HepG2 (cell line): ENCODE results near the gene CAPN13. TPM values are rescaled to one million over a fixed set of nuclear protein-coding genes. Genes with fewer than 3 reads are reported as not detected.

Experiments used
- ATAC-seq: fragments of 200-7000 bp; cut with Tn5 transposase; 3 replicates; pipeline ENCODE4 v1.9.1; 2020; ENCODE audit warnings: mild to moderate bottlenecking, moderate library complexity
- BruUV-seq: library from RNA; stranded (reverse); fragments of 400-500 nt; replicated peaks from 2 replicates; lab custom pipeline; 2021; lab: Mats Ljungman, UMichigan
- CTCF ChIA-PET: fragments of 300-600 bp; formaldehyde crosslinking; extraction: SDS; loops from one replicate; lab custom pipeline; 2021; ENCODE audit warnings: low total read pairs, inconsistent platforms, low intra/inter-chr PET ratio; lab: Yijun Ruan, JAX
- POLR2A ChIA-PET: fragments of 350-600 bp; sonication (Branson Sonifier 250); formaldehyde crosslinking; loops from one replicate; lab custom pipeline; 2020; ENCODE audit warnings: antibody characterized with exemption, inconsistent platforms; lab: Yijun Ruan, JAX
- DNase-seq: peaks from one replicate; pipeline ENCODE4 v3.0.0-alpha.2; 2015; ENCODE audit warnings: low spot score
- FAIRE-seq: peaks from 3 replicates; lab custom pipeline; 2011; peaks lifted over from hg19 to GRCh38; lab: Jason Lieb, UNC
- H2AFZ ChIP-seq: one replicate; pipeline ENCODE4 v1.6.1; 2011; ENCODE audit warnings: low read length, inconsistent platforms
- H3K27ac ChIP-seq: fragments of 300-600 bp; 3 replicates; pipeline ENCODE4 v1.8.0; 2011; ENCODE audit warnings: mixed run types, mild to moderate bottlenecking, mixed read lengths, low read length, inconsistent platforms; ENCODE audit not compliant: insufficient read depth; ENCODE audit errors: extremely low read length
- H3K27me3 ChIP-seq, 2 experiments: fragments of 200-600 bp in 1 of 2; 2 replicates in 1 of 2; 3 replicates in 1 of 2; pipeline versions ENCODE4 v1.6.0 to v1.8.0; 2011; ENCODE audit warnings: low read length in 2 of 2, mild to moderate bottlenecking in 2 of 2, moderate library complexity in 2 of 2, inconsistent platforms in 1 of 2; ENCODE audit not compliant: insufficient read depth in 2 of 2, control insufficient read depth in 1 of 2
- H3K36me3 ChIP-seq, 2 experiments: fragments of 200-600 bp in 1 of 2; replicated peaks in 1 of 2; 2 replicates in 1 of 2; 3 replicates in 1 of 2; pipeline versions ENCODE4 v1.5.1 to v1.8.0; 2011; ENCODE audit warnings: low read length in 2 of 2, inconsistent platforms in 1 of 2; ENCODE audit not compliant: insufficient read depth in 2 of 2, control insufficient read depth in 1 of 2
- H3K4me1 ChIP-seq: 2 replicates; pipeline ENCODE4 v1.5.1; 2012; ENCODE audit warnings: low read length, inconsistent platforms; ENCODE audit not compliant: insufficient read depth
- H3K4me2 ChIP-seq: 2 replicates; pipeline ENCODE4 v1.6.0; 2011; ENCODE audit warnings: low read depth, low read length, inconsistent platforms
- H3K4me3 ChIP-seq, 3 experiments: fragments of 200-600 bp in 1 of 3; sonication (generic), shearing (Covaris generic) in 1 of 3; replicated peaks in 1 of 3; 2 replicates each; pipeline ENCODE4 v1.5.1; 2011 to 2016; ENCODE audit warnings: low read length in 3 of 3, inconsistent platforms in 2 of 3, low read depth in 2 of 3, mild to moderate bottlenecking in 2 of 3, control low read depth in 1 of 3, mixed read lengths in 1 of 3; ENCODE audit not compliant: insufficient read depth in 1 of 3
- H3K79me2 ChIP-seq: one replicate; pipeline ENCODE4 v1.6.1; 2011; ENCODE audit warnings: low read length, inconsistent platforms; ENCODE audit not compliant: insufficient read depth
- H3K9ac ChIP-seq: 2 replicates; pipeline ENCODE4 v1.6.0; 2011; ENCODE audit warnings: mild to moderate bottlenecking, low read depth, low read length, inconsistent platforms; ENCODE audit not compliant: insufficient read depth
- H3K9me3 ChIP-seq: 2 replicates; pipeline ENCODE4 v1.5.1; 2012; ENCODE audit warnings: mild to moderate bottlenecking, low read length
- H4K20me1 ChIP-seq: 2 replicates; pipeline ENCODE4 v1.6.0; 2011; ENCODE audit warnings: inconsistent platforms, mild to moderate bottlenecking, low read length, moderate library complexity; ENCODE audit not compliant: insufficient read depth
- AHDC1 ChIP-seq: sonication (generic); formaldehyde crosslinking; IDR thresholded peaks from 2 replicates; pipeline ENCODE4 v1.5.1; 2020; ENCODE audit warnings: mild to moderate bottlenecking, missing genetic modification reagents, borderline replicate concordance
- CENPBD1 ChIP-seq: sonication (generic); formaldehyde crosslinking; IDR thresholded peaks from 2 replicates; pipeline ENCODE4 v1.8.0; 2022; ENCODE audit warnings: missing genetic modification reagents, low read depth, mild to moderate bottlenecking, borderline replicate concordance
- E2F1 ChIP-seq: sonication (generic); formaldehyde crosslinking; IDR thresholded peaks from 2 replicates; pipeline ENCODE4 v1.5.0; 2020; ENCODE audit warnings: missing genetic modification reagents
- NR2F1 ChIP-seq, 2 experiments: fragments of 450-650 bp in 1 of 2; formaldehyde crosslinking in 1 of 2; IDR thresholded peaks; 2 replicates each; pipeline versions ENCODE4 v1.5.0 to v1.6.1; 2016 to 2020; ENCODE audit warnings: mild to moderate bottlenecking in 1 of 2, missing compliant biosample characterization in 1 of 2, missing genetic modification reagents in 1 of 2, moderate library complexity in 1 of 2
- PREB ChIP-seq: sonication (generic); formaldehyde crosslinking; IDR thresholded peaks from 2 replicates; pipeline ENCODE4 v1.4.0; 2020; ENCODE audit warnings: missing genetic modification reagents
- REXO4 ChIP-seq: sonication (generic); formaldehyde crosslinking; IDR thresholded peaks from 2 replicates; pipeline ENCODE4 v1.8.0; 2022; ENCODE audit warnings: missing genetic modification reagents, mild to moderate bottlenecking, borderline replicate concordance
- RFX5 ChIP-seq: IDR thresholded peaks from 2 replicates; pipeline ENCODE4 v1.6.1; 2011; ENCODE audit warnings: low read depth, low read length, improper control_type of control experiment
- SKIL ChIP-seq: sonication (generic); formaldehyde crosslinking; IDR thresholded peaks from 2 replicates; pipeline ENCODE4 v1.8.0; 2022; ENCODE audit warnings: missing genetic modification reagents, mild to moderate bottlenecking, moderate library complexity, borderline replicate concordance
- ZNF121 ChIP-seq: sonication (generic); formaldehyde crosslinking; IDR thresholded peaks from 2 replicates; pipeline ENCODE4 v1.5.0; 2020; ENCODE audit warnings: mild to moderate bottlenecking, missing genetic modification reagents
- ZNF788 ChIP-seq: sonication (generic); formaldehyde crosslinking; IDR thresholded peaks from 2 replicates; pipeline ENCODE4 v1.5.0; 2020; ENCODE audit warnings: mild to moderate bottlenecking, missing genetic modification reagents, borderline replicate concordance
- in situ Hi-C: cut with HindIII; loops from 2 replicates; pipeline ENCODE4 v1.10.0; 2017; ENCODE audit warnings: low pct_unique_long_range_greater_than_20kb; ENCODE audit not compliant: extremely low pct_ligation_motif_present
- intact Hi-C: fragments of 100-400 bp; cut with micrococcal nuclease; formaldehyde crosslinking; loops from one replicate; pipeline ENCODE4 v1.10.0; 2022; ENCODE audit not compliant: unreplicated experiment
- polyA plus RNA-seq, 8 experiments: library from polyadenylated mRNA; depleted of rRNA in 3 of 8; stranded (reverse) in 7 of 8; unstranded in 1 of 8; fragments of >200 nt; fragmentation: Illumina TruSeq in 4 of 8; extraction: Trizol in 4 of 8; gene quantifications; 2 replicates each; pipeline versions ENCODE4 v1.2.1 to v1.2.3, GENCODE V29; 2011 to 2016; ENCODE audit warnings: low read depth in 4 of 8, missing spikeins in 1 of 8, mixed read lengths in 1 of 8; ENCODE audit not compliant: insufficient read depth in 1 of 8
- total RNA-seq, 5 experiments: library from RNA; depleted of rRNA; stranded (reverse); fragments of >200 nt; fragmentation: Illumina TruSeq; extraction: Trizol; gene quantifications; 2 replicates each; pipeline ENCODE4 v1.2.3, GENCODE V29; 2016; ENCODE audit warnings: low read depth in 1 of 5

Gene CAPN13
- total and polyA plus RNA-seq, 2 of the 13 experiments (the other 11 are each of a cell fraction or from before 2014, with no cell fraction given): not detected

GRCh38 chr2:30677231-30677630, 130.0 kb downstream of the CAPN13 start:
- DNase-seq (no peak), FAIRE-seq (no peak), ATAC-seq (no peak)
- no peaks in the 10 kb centered on the region for H3K36me3 ChIP-seq
- no peaks in the 10 kb centered on the region for H3K9me3 ChIP-seq
- no peak overlapping the region for H3K9ac ChIP-seq
- H3K27ac ChIP-seq: no peak overlapping the region
- H3K4me2 ChIP-seq: no peak overlapping the region
- in situ Hi-C loops: no loop called here
- intact Hi-C loops: loop anchor here (5.0 to 10.0 kb wide), 2 partner anchors 115 to 242 kb away; no protein-coding TSS in a partner anchor
- TF ChIP-seq ZNF121 (CRISPR knock-in tag) (no peak), E2F1 (no peak), CENPBD1 (CRISPR knock-in tag) (no peak), RFX5 (no peak), ZNF788 (CRISPR knock-in tag) (no peak), PREB (CRISPR knock-in tag) (no peak), SKIL (no peak), NR2F1 (CRISPR knock-in tag; IDR thresholded peaks at IDR 0.05) (no peak), REXO4 (CRISPR knock-in tag) (no peak), AHDC1 (CRISPR knock-in tag) (no peak)
- peaks cover 0 to 9% of the 10 kb centered on the region in 2 experiments; a peak in 4 of 5 replicates for H3K27me3 ChIP-seq
- no peak overlapping the region for H3K4me3 ChIP-seq
- no peaks in the 10 kb centered on the region for H3K79me2 ChIP-seq
- CTCF ChIA-PET: no interaction called here
- no peaks in the 10 kb centered on the region; the same call in 1 of the 2 replicates for H4K20me1 ChIP-seq
- POLR2A ChIA-PET: no interaction called here
- no TSS peak for BruUV-seq
- H3K4me1 ChIP-seq: no peaks in the 10 kb centered on the region
- H2AFZ ChIP-seq: no peak overlapping the region
